ENCODE measurements around the gene SLC9A1.

The SLC9A1 gene

DNA sequence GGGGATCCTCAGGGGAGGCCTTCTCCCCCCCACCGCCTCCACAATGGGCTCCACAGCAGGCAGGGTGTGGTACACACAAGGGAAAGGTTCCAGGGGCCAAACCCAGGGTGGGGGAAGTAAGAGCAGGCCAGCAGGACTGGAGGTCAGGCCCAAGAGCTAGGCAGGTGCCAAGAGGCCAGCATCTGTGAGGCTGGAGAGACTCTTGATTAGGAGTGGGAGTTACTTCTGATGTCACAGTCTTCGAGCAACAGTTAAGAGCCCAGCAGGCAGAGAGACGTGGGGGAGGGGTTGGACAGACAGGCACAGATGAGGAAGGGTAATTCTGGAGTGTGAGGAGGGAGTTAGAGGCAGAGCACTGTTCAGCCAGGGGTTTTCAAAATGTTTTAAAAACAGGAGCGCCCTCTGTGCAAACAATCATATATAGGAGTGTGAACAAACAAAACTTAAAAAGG is 55.8 kb downstream of the SLC9A1 start (continued):
- TF ChIP-seq, protein P1, sequence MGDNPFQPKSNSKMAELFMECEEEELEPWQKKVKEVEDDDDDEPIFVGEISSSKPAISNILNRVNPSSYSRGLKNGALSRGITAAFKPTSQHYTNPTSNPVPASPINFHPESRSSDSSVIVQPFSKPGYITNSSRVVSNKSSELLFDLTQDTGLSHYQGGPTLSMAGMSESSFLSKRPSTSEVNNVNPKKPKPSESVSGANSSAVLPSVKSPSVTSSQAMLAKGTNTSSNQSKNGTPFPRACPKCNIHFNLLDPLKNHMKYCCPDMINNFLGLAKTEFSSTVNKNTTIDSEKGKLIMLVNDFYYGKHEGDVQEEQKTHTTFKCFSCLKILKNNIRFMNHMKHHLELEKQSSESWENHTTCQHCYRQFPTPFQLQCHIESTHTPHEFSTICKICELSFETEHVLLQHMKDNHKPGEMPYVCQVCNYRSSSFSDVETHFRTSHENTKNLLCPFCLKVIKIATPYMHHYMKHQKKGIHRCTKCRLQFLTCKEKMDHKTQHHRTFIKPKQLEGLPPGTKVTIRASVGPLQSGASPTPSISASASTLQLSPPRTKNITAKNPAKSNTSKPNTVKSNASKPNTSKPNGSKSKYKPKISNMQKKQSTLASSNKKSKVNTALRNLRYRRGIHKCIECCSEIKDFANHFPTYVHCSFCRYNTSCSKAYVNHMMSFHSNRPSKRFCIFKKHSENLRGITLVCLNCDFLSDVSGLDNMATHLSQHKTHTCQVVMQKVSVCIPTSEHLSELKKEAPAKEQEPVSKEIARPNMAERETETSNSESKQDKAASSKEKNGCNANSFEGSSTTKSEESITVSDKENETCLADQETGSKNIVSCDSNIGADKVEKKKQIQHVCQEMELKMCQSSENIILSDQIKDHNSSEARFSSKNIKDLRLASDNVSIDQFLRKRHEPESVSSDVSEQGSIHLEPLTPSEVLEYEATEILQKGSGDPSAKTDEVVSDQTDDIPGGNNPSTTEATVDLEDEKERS (tag by site-specific recombination; IDR thresholded peaks at IDR 0.05): no peak
- TF ChIP-seq ZNF791 (tag by site-specific recombination; IDR thresholded peaks at IDR 0.05) (no peak), ZNF600 (tag by site-specific recombination; IDR thresholded peaks at IDR 0.05) (peak; percentile 98), ZFHX2 (tag by site-specific recombination; conservative IDR thresholded peaks at IDR 0.05) (peak; percentile 78), ZNF776 (tag by site-specific recombination; IDR thresholded peaks at IDR 0.05; ENCODE audit: borderline replicate concordance) (no peak), SCRT2 (tag by site-specific recombination; IDR thresholded peaks at IDR 0.05) (peak; percentile 99), ZNF37A (tag by site-specific recombination; IDR thresholded peaks at IDR 0.05) (no peak), KLF10 (tag by site-specific recombination; IDR thresholded peaks at IDR 0.05) (no peak), ZNF792 (tag by site-specific recombination; IDR thresholded peaks at IDR 0.05) (no peak), ZNF501 (tag by site-specific recombination; IDR thresholded peaks at IDR 0.05) (no peak), ZNF837 (tag by site-specific recombination; IDR thresholded peaks at IDR 0.05) (no peak), ZNF623 (tag by site-specific recombination; IDR thresholded peaks at IDR 0.05) (no peak), HOXA7 (CRISPR knock-in tag; IDR thresholded peaks at IDR 0.05; ENCODE audit: borderline replicate concordance) (no peak), KLF9 (tag by site-specific recombination; IDR thresholded peaks at IDR 0.05; ENCODE audit: low read depth) (no peak), ZXDB (tag by site-specific recombination; IDR thresholded peaks at IDR 0.05) (peak; percentile 49), PRDM1 (tag by site-specific recombination; IDR thresholded peaks at IDR 0.05) (no peak), KLF1 (tag by site-specific recombination; IDR thresholded peaks at IDR 0.05) (peak; percentile 77), ZNF10 (tag by site-specific recombination; IDR thresholded peaks at IDR 0.05) (0 out of 2 replicates have a peak, but pooled peaks have one; percentile 15), TRIM28 (IDR thresholded peaks at IDR 0.05; ENCODE audit: borderline replicate concordance, low read length) (no peak), ZNF701 (tag by site-specific recombination; IDR thresholded peaks at IDR 0.05) (no peak), ZNF677 (tag by site-specific recombination; IDR thresholded peaks at IDR 0.05) (no peak), ZNF23 (tag by site-specific recombination; IDR thresholded peaks at IDR 0.05; ENCODE audit: borderline replicate concordance) (no peak), ZNF473 (tag by site-specific recombination; IDR thresholded peaks at IDR 0.05) (no peak)
- TF ChIP-seq, protein P2, sequence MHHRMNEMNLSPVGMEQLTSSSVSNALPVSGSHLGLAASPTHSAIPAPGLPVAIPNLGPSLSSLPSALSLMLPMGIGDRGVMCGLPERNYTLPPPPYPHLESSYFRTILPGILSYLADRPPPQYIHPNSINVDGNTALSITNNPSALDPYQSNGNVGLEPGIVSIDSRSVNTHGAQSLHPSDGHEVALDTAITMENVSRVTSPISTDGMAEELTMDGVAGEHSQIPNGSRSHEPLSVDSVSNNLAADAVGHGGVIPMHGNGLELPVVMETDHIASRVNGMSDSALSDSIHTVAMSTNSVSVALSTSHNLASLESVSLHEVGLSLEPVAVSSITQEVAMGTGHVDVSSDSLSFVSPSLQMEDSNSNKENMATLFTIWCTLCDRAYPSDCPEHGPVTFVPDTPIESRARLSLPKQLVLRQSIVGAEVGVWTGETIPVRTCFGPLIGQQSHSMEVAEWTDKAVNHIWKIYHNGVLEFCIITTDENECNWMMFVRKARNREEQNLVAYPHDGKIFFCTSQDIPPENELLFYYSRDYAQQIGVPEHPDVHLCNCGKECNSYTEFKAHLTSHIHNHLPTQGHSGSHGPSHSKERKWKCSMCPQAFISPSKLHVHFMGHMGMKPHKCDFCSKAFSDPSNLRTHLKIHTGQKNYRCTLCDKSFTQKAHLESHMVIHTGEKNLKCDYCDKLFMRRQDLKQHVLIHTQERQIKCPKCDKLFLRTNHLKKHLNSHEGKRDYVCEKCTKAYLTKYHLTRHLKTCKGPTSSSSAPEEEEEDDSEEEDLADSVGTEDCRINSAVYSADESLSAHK (tag by site-specific recombination; IDR thresholded peaks at IDR 0.05): no peak
- TF ChIP-seq, protein P3, sequence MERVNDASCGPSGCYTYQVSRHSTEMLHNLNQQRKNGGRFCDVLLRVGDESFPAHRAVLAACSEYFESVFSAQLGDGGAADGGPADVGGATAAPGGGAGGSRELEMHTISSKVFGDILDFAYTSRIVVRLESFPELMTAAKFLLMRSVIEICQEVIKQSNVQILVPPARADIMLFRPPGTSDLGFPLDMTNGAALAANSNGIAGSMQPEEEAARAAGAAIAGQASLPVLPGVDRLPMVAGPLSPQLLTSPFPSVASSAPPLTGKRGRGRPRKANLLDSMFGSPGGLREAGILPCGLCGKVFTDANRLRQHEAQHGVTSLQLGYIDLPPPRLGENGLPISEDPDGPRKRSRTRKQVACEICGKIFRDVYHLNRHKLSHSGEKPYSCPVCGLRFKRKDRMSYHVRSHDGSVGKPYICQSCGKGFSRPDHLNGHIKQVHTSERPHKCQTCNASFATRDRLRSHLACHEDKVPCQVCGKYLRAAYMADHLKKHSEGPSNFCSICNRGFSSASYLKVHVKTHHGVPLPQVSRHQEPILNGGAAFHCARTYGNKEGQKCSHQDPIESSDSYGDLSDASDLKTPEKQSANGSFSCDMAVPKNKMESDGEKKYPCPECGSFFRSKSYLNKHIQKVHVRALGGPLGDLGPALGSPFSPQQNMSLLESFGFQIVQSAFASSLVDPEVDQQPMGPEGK (tag by site-specific recombination; IDR thresholded peaks at IDR 0.05): peak; percentile 68; the same call in 1 of the 2 replicates
- TF ChIP-seq, protein P4, sequence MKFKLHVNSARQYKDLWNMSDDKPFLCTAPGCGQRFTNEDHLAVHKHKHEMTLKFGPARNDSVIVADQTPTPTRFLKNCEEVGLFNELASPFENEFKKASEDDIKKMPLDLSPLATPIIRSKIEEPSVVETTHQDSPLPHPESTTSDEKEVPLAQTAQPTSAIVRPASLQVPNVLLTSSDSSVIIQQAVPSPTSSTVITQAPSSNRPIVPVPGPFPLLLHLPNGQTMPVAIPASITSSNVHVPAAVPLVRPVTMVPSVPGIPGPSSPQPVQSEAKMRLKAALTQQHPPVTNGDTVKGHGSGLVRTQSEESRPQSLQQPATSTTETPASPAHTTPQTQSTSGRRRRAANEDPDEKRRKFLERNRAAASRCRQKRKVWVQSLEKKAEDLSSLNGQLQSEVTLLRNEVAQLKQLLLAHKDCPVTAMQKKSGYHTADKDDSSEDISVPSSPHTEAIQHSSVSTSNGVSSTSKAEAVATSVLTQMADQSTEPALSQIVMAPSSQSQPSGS (tag by site-specific recombination; IDR thresholded peaks at IDR 0.05; ENCODE audit: low read depth): no peak; the same call in 1 of the 2 replicates
- TF ChIP-seq, protein P5, sequence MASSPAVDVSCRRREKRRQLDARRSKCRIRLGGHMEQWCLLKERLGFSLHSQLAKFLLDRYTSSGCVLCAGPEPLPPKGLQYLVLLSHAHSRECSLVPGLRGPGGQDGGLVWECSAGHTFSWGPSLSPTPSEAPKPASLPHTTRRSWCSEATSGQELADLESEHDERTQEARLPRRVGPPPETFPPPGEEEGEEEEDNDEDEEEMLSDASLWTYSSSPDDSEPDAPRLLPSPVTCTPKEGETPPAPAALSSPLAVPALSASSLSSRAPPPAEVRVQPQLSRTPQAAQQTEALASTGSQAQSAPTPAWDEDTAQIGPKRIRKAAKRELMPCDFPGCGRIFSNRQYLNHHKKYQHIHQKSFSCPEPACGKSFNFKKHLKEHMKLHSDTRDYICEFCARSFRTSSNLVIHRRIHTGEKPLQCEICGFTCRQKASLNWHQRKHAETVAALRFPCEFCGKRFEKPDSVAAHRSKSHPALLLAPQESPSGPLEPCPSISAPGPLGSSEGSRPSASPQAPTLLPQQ (tag by site-specific recombination; IDR thresholded peaks at IDR 0.05): no peak
- TF ChIP-seq, protein P6, sequence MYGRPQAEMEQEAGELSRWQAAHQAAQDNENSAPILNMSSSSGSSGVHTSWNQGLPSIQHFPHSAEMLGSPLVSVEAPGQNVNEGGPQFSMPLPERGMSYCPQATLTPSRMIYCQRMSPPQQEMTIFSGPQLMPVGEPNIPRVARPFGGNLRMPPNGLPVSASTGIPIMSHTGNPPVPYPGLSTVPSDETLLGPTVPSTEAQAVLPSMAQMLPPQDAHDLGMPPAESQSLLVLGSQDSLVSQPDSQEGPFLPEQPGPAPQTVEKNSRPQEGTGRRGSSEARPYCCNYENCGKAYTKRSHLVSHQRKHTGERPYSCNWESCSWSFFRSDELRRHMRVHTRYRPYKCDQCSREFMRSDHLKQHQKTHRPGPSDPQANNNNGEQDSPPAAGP (tag by site-specific recombination; IDR thresholded peaks at IDR 0.05): peak; percentile 83
- TF ChIP-seq, protein P7, sequence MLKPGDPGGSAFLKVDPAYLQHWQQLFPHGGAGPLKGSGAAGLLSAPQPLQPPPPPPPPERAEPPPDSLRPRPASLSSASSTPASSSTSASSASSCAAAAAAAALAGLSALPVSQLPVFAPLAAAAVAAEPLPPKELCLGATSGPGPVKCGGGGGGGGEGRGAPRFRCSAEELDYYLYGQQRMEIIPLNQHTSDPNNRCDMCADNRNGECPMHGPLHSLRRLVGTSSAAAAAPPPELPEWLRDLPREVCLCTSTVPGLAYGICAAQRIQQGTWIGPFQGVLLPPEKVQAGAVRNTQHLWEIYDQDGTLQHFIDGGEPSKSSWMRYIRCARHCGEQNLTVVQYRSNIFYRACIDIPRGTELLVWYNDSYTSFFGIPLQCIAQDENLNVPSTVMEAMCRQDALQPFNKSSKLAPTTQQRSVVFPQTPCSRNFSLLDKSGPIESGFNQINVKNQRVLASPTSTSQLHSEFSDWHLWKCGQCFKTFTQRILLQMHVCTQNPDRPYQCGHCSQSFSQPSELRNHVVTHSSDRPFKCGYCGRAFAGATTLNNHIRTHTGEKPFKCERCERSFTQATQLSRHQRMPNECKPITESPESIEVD (tag by site-specific recombination; IDR thresholded peaks at IDR 0.05): no peak

All from HEK293 (cell line).